Gastrocnemius medialis (tissue), 4 donors: ENCODE measurements around the gene CAMK2D.

ENCODE experiments used
- POLR2A ChIP-seq, 2 donors: fragments of 450-650 bp; IDR thresholded peaks; one replicate each; pipeline ENCODE4 v1.6.1; 2017; ENCODE audit warnings: antibody characterized with exemption in 2 of 2, mild to moderate bottlenecking in 2 of 2, moderate library complexity in 2 of 2
- TF ChIP-seq, protein P1 (sequence below), 5 experiments: fragments of 450-650 bp in 3 of 5; fragments of 200-600 bp in 2 of 5; sonication (generic) in 2 of 5; IDR thresholded peaks in 4 of 5; conservative IDR thresholded peaks in 1 of 5; 1 replicate in 4 of 5; 2 replicates in 1 of 5; pipeline ENCODE4 v1.5.1; 2016 to 2019; ENCODE audit warnings: antibody characterized with exemption in 5 of 5, mild to moderate bottlenecking in 3 of 5, moderate library complexity in 3 of 5

DNA sequence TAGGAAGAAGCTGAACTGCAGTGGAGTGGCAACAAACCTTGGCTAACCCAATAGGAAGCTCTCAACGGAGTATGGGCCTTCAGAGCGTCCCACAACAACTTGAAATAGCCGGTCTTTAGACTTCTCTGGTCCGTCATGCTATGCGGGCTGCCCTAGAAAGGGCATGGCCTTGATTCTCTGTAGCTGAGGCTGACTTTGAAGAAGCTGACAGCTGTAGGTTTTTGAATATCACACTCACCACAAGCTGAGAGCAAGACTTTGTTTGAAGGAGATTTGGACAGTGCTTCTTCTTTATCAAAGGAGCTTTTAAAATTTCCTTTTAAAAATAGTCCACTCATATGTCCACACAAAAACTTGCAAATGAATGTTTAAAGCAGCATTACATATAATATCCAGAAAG is 322.9 kb downstream of the CAMK2D start:
- TF ChIP-seq, protein P1, sequence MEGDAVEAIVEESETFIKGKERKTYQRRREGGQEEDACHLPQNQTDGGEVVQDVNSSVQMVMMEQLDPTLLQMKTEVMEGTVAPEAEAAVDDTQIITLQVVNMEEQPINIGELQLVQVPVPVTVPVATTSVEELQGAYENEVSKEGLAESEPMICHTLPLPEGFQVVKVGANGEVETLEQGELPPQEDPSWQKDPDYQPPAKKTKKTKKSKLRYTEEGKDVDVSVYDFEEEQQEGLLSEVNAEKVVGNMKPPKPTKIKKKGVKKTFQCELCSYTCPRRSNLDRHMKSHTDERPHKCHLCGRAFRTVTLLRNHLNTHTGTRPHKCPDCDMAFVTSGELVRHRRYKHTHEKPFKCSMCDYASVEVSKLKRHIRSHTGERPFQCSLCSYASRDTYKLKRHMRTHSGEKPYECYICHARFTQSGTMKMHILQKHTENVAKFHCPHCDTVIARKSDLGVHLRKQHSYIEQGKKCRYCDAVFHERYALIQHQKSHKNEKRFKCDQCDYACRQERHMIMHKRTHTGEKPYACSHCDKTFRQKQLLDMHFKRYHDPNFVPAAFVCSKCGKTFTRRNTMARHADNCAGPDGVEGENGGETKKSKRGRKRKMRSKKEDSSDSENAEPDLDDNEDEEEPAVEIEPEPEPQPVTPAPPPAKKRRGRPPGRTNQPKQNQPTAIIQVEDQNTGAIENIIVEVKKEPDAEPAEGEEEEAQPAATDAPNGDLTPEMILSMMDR (IDR thresholded peaks at IDR 0.05 in 4 of 5, conservative IDR thresholded peaks at IDR 0.05 in 1 of 5), result no peak
- TF ChIP-seq POLR2A (IDR thresholded peaks at IDR 0.05), result no peak
